Skin of body (tissue), 2 donors: Measurements from ENCODE around the gene LRRC57. TPM values are rescaled to one million over a fixed set of nuclear protein-coding genes. Genes with fewer than 3 reads are reported as not detected.

Source experiments
- DNase-seq: peaks from one replicate; lab custom pipeline; 2025; lab: John Stamatoyannopoulos, UW
- total RNA-seq: library from RNA; depleted of rRNA; stranded (reverse); fragments of >200 nt; gene quantifications from one replicate; pipeline ENCODE4 v1.2.3, GENCODE V29; 2014

LRRC57 gene
- total RNA-seq, 1 donor from 2014 or later, result 17.4 TPM

GRCh38 chr15:42491539-42492225 lies 56.9 kb downstream of the LRRC57 start:
- DNase-seq, result no peak

GRCh38 chr15:42490671-42491538 lies 57.7 kb downstream of the LRRC57 start, which contains the start of gene ZNF106:
Gene ZNF106 (minus strand): TSS chr15:42491141. CDS start chr15:42472289, 18,852 bp downstream.
- DNase-seq, result peak; percentile 92

GRCh38 chr15:42490291-42490670 lies 58.3 kb downstream of the LRRC57 start:
- no peak for DNase-seq

Other genes starting within 250 kb of the LRRC57 start
- 66.0 TPM for gene CAPN3, start 189.3 kb downstream of the LRRC57 start, total RNA-seq
- 91.1 TPM for gene ZNF106, start 57.7 kb downstream of the LRRC57 start, total RNA-seq
- 58.8 TPM for gene SNAP23, start 53.2 kb downstream of the LRRC57 start, total RNA-seq
- gene HAUS2, start within 50 bp of the LRRC57 start, total RNA-seq, result 21.0 TPM
- gene STARD9, start 26.8 kb upstream of the LRRC57 start, total RNA-seq, result 41.8 TPM
- gene CDAN1, start 188.3 kb upstream of the LRRC57 start, total RNA-seq, result 9.6 TPM